Natural killer cell treated with Interleukin-12 subunit alpha and Interleukin-12 subunit beta and Interleukin-15 and Interleukin-18, amount 100 ng/mL, for 72 hours (primary cell): ENCODE data around the gene TSPEAR. TPM values are rescaled to one million over a fixed set of nuclear protein-coding genes. Genes with fewer than 3 reads are reported as not detected.
A peak's percentile ranks its signal among the peaks of the same experiment; 100 is the strongest.

ENCODE experiments used
- ATAC-seq, 2 donors: fragments of 150-1000 bp; cut with Tn5 transposase in 1 of 2; sonication (Bioruptor Pico), chemical (Tn5 transposase) in 1 of 2; 2 replicates each; pipeline ENCODE4 v1.10.0; 2021
- DNase-seq: peaks from one replicate; pipeline ENCODE4 v3.0.0; 2022; ENCODE audit warnings: low spot score
- H3K27ac Mint-ChIP-seq, 2 donors: 1 replicate in 1 of 2; 2 replicates in 1 of 2; pipeline ENCODE4 v1.8.0; 2022; ENCODE audit warnings: mixed read lengths in 2 of 2, mild to moderate bottlenecking in 1 of 2, moderate library complexity in 1 of 2
- H3K27me3 Mint-ChIP-seq, 2 donors: 1 replicate in 1 of 2; 2 replicates in 1 of 2; pipeline ENCODE4 v1.8.0; 2022; ENCODE audit warnings: mixed read lengths in 2 of 2
- H3K36me3 Mint-ChIP-seq: one replicate; pipeline ENCODE4 v1.8.0; 2022; ENCODE audit warnings: mixed read lengths
- H3K4me1 Mint-ChIP-seq, 2 donors: 1 replicate in 1 of 2; 2 replicates in 1 of 2; pipeline ENCODE4 v1.8.0; 2022; ENCODE audit warnings: low read depth in 2 of 2, mixed read lengths in 2 of 2, mild to moderate bottlenecking in 1 of 2
- H3K4me3 Mint-ChIP-seq: one replicate; pipeline ENCODE4 v1.8.0; 2022; ENCODE audit warnings: mixed read lengths
- H3K9me3 Mint-ChIP-seq: 2 replicates; pipeline ENCODE4 v1.8.0; 2022; ENCODE audit warnings: mixed read lengths
- total RNA-seq, 2 donors: library from RNA; stranded (reverse); gene quantifications; one replicate each; pipeline ENCODE4 v1.2.3, GENCODE V29; 2022

The TSPEAR gene
- total RNA-seq, 2 donors from 2014 or later: not detected

- DNase-seq: no peak
- Mint-ChIP-seq H3K4me1 (no peaks in the 10 kb centered on the region), H3K27me3 (peaks cover 5 to 6% of the 10 kb centered on the region in 2 donors), H3K9me3 (no peaks in the 10 kb centered on the region), H3K27ac (no peak overlapping the region), H3K4me3 (no peak overlapping the region), H3K36me3 (no peaks in the 10 kb centered on the region)
- ATAC-seq: peak in 1 of 2 donors; percentile 41
Observed at GRCh38 chr21:44499631-44500030, 211.7 kb downstream of the TSPEAR start.

GRCh38 chr21:44499211-44499560, 212.2 kb downstream of the TSPEAR start:
- Mint-ChIP-seq H3K36me3 (no peaks in the 10 kb centered on the region), H3K9me3 (no peaks in the 10 kb centered on the region), H3K4me1 (no peaks in the 10 kb centered on the region), H3K4me3 (no peak overlapping the region), H3K27ac (no peak overlapping the region), H3K27me3 (peaks cover 5 to 6% of the 10 kb centered on the region in 2 donors)
- DNase-seq: no peak
- no peak for ATAC-seq

GRCh38 chr21:44498280-44499210, 212.8 kb downstream of the TSPEAR start:
- Mint-ChIP-seq H3K27ac (no peak overlapping the region), H3K4me3 (no peak overlapping the region), H3K9me3 (no peaks in the 10 kb centered on the region), H3K4me1 (no peaks in the 10 kb centered on the region), H3K36me3 (no peaks in the 10 kb centered on the region), H3K27me3 (peaks cover 5 to 6% of the 10 kb centered on the region in 2 donors)
- DNase-seq (no peak), ATAC-seq (no peak)

GRCh38 chr21:44497703-44498126, 213.7 kb downstream of the TSPEAR start:
- ATAC-seq: no peak
- H3K4me1 Mint-ChIP-seq: no peaks in the 10 kb centered on the region
- H3K4me3 Mint-ChIP-seq: no peak overlapping the region

DNA sequence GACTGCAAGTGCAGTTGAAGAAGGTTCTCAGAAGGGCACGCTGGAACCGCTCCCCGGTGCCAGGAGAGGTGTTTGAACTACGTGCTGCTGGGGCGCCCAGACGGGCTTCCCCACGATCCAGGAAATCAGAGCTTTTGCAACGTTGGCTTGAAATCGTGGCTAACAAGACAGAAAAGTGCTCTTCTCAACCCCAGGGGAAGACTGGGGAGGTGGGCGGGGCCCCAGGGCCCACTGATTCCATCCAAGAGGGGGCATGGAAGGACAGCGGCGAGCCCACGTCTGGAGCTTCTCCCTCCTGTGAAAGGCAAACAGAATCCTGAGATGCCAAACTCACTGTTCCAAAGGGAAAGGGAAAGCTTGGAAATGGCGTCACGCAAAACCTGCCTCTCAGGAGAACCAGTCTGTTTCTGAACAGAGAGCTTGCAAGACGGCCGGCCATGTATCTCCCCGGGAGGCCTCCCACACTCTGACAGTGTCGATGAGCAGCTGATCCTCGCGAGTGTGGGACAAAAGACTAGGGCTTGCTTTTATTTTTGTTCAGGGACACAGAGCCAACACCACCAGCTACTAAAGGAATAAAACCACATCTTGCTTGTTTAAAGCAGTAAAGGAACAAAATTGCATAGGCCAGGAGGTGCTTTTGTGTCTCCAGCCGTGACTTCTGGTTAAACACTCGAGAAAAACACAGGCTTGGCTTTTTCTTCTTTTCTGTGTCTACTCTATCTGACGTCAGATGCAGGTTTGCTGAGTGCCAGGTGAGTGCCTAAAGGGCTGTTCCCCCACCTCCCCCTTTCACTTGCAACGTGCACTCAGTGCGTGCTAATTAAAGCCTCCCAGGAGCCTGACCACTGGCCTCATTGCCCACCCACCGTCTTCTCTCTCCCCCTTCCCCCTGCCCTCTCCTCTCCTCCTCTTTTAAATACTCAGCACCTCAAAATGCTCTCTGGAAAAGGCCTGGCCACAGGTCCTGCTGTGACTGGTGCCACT, 214.5 kb downstream of the TSPEAR start:
- H3K27ac Mint-ChIP-seq: no peak overlapping the region
- peaks cover 7% of the 10 kb centered on the region for H3K9me3 Mint-ChIP-seq
- H3K4me3 Mint-ChIP-seq: no peak overlapping the region
- ATAC-seq: no peak
- H3K4me1 Mint-ChIP-seq: no peaks in the 10 kb centered on the region
- DNase-seq: no peak
- H3K27me3 Mint-ChIP-seq: peaks cover 14 to 18% of the 10 kb centered on the region in 2 donors
- peaks cover 13% of the 10 kb centered on the region for H3K36me3 Mint-ChIP-seq

More at GRCh38 chr21:44497703-44498126, 213.7 kb downstream of the TSPEAR start:
- Mint-ChIP-seq H3K27ac (no peak overlapping the region), H3K36me3 (peaks cover 7% of the 10 kb centered on the region), H3K27me3 (peaks cover 9% of the 10 kb centered on the region in 2 donors), H3K9me3 (peaks cover 4% of the 10 kb centered on the region)
- DNase-seq: no peak

DNA sequence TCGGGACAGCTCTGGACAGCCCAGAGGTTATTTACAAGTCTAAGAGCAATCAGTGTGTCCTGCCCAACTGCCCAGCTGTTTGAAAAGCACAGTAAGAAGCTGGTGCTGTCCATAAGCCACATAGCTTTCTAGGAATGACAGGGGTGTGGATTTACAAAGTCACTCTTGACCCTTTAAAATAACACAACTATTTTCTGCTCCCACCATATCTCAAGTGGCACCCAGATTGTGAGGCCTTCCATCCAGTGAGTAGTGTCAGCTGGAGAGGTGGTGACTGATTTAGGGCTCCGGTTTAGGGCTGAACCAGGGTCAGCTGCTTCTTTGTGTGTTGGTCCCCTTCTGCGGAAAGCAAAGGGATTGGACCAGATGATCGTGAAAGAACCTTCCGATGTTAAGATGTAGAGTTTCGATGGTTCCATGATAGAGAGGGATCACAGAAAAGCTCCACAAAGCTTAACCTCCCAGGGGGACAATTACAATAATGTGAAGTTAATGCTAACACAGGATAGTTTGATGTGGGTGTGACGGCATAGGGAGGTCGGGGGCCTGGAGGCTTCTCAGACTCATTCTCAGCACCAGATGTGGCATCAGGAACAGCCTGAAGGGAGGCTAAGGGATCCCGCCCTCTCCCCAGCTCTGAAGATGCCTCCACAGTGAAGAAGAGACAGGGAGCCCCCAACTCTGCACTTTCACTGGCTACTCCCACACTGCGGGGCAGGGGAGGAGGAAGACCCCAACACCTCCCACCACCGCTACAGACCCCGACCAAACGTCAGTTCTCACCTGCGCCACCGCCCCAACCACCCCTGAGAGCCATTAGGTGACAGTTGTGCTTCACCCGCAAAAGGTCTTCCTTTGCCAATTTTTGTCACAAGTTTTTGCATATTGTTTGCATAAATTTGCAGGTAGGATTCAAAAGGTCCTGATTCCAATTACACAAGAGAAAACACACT, 215.5 kb downstream of the TSPEAR start:
- H3K27ac Mint-ChIP-seq: no peak overlapping the region
- no peak for ATAC-seq

GRCh38 chr21:44494956-44495355, 216.4 kb downstream of the TSPEAR start:
- H3K36me3 Mint-ChIP-seq: peaks cover 13% of the 10 kb centered on the region
- H3K9me3 Mint-ChIP-seq: peaks cover 7% of the 10 kb centered on the region
- H3K27me3 Mint-ChIP-seq: peaks cover 14 to 18% of the 10 kb centered on the region in 2 donors
- no peak overlapping the region for H3K27ac Mint-ChIP-seq
- no peaks in the 10 kb centered on the region for H3K4me1 Mint-ChIP-seq
- no peak for ATAC-seq
- no peak overlapping the region for H3K4me3 Mint-ChIP-seq
- no peak for DNase-seq

More for the DNA sequence above, 215.5 kb downstream of the TSPEAR start:
- Mint-ChIP-seq H3K36me3 (peaks cover 13% of the 10 kb centered on the region), H3K9me3 (peaks cover 7% of the 10 kb centered on the region), H3K4me1 (no peaks in the 10 kb centered on the region), H3K4me3 (no peak overlapping the region), H3K27me3 (peaks cover 14 to 18% of the 10 kb centered on the region in 2 donors)
- peak; percentile 54 for DNase-seq

GRCh38 chr21:44494418-44494817, 217.0 kb downstream of the TSPEAR start:
- ATAC-seq: no peak
- Mint-ChIP-seq H3K9me3 (peaks cover 7% of the 10 kb centered on the region), H3K36me3 (peaks cover 13% of the 10 kb centered on the region), H3K27ac (no peak overlapping the region), H3K4me3 (no peak overlapping the region), H3K27me3 (peaks cover 14 to 18% of the 10 kb centered on the region in 2 donors), H3K4me1 (no peaks in the 10 kb centered on the region)
- DNase-seq: no peak

- Mint-ChIP-seq H3K9me3 (peaks cover 7% of the 10 kb centered on the region), H3K36me3 (peaks cover 13% of the 10 kb centered on the region), H3K4me1 (no peaks in the 10 kb centered on the region), H3K4me3 (no peak overlapping the region), H3K27ac (no peak overlapping the region), H3K27me3 (peaks cover 17 to 18% of the 10 kb centered on the region in 2 donors)
- DNase-seq (no peak), ATAC-seq (no peak)
Observed at GRCh38 chr21:44492567-44493385, 218.6 kb downstream of the TSPEAR start.

DNA sequence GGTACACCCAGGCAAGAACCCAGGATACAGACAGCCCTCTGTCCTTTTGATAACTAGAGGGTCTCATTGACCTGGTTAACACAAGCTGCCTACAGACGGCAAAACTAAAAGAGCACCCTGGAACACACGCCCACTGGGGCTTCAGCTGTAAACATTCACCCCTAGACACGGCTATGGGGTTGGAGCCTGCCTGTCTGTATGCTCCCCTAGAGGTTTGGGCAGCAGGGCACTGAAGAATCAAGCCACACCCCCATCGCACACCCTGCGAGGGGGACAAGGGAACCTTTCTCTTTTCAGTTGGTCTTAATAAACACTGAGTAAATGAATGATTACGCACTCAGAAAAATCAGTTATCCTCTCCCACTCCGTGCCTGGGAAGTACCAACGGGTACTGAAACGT, 220.6 kb downstream of the TSPEAR start:
- ATAC-seq (no peak), DNase-seq (no peak)
- Mint-ChIP-seq H3K27ac (no peak overlapping the region), H3K4me1 (peaks cover 0 to 3% of the 10 kb centered on the region in 2 donors), H3K4me3 (no peak overlapping the region), H3K9me3 (peaks cover 7% of the 10 kb centered on the region), H3K36me3 (peaks cover 13% of the 10 kb centered on the region), H3K27me3 (peaks cover 12 to 16% of the 10 kb centered on the region in 2 donors)

DNA sequence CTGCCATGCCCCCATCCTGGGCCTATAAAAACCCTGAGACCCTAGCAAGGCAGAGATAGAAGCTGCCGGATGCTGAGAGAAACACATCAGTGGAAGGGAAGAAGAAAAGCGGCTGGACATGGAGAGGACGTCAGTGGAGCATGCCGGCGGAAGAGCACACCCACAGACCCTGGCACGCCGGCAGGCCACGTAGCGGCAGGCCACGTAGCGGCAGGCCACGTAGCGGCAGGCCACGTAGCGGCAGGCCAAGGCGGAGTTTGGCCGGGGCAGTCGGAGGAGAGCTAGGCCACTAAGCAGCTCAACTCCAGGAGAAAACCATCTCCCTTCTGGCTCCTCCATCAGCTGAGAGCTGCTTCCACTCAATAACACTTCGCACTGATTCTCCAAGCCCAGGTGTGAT, 221.0 kb downstream of the TSPEAR start:
- Mint-ChIP-seq H3K4me3 (no peak overlapping the region), H3K36me3 (peaks cover 13% of the 10 kb centered on the region), H3K4me1 (peaks cover 0 to 3% of the 10 kb centered on the region in 2 donors), H3K27me3 (peaks cover 12 to 15% of the 10 kb centered on the region in 2 donors), H3K9me3 (peaks cover 7% of the 10 kb centered on the region), H3K27ac (no peak overlapping the region)
- DNase-seq (no peak), ATAC-seq (no peak)

- no peak overlapping the region for H3K4me3 Mint-ChIP-seq
- H3K9me3 Mint-ChIP-seq: peaks cover 7% of the 10 kb centered on the region
- ATAC-seq: no peak
- peaks cover 12 to 16% of the 10 kb centered on the region in 2 donors for H3K27me3 Mint-ChIP-seq
- no peak for DNase-seq
- peaks cover 0 to 3% of the 10 kb centered on the region in 2 donors for H3K4me1 Mint-ChIP-seq
- no peak overlapping the region for H3K27ac Mint-ChIP-seq
- peaks cover 13% of the 10 kb centered on the region for H3K36me3 Mint-ChIP-seq
Observed at GRCh38 chr21:44489962-44490361, 221.4 kb downstream of the TSPEAR start.
